Measurements from ENCODE around the gene ARHGAP19. TPM values are rescaled to one million over a fixed set of nuclear protein-coding genes. Genes with fewer than 3 reads are reported as not detected.

ARHGAP19 gene
- polyA plus RNA-seq, 1 of the 3 experiments (the other 2 are of a cell fraction): 3.8 TPM

- no peaks in the 10 kb centered on the region; the same call in 1 of the 2 replicates for H3K79me2 ChIP-seq (ENCODE audit: insufficient read depth)
- H3K4me3 ChIP-seq (ENCODE audit: low read depth in 2 of 2, low read length in 1 of 2): peak within 1 kb of the TSS; percentile 77 to 83
- H2AFZ ChIP-seq (ENCODE audit: low read depth): peak within 1 kb of the TSS; percentile 89; the same call in 1 of the 2 replicates
- H4K20me1 ChIP-seq (ENCODE audit: insufficient read depth): peaks cover 7% of the 10 kb centered on the region; the same call in 1 of the 2 replicates
- no peaks in the 10 kb centered on the region for H3K9me2 ChIP-seq
- no peaks in the 10 kb centered on the region for H3K27me3 ChIP-seq (ENCODE audit: insufficient read depth)
- peaks cover 0 to 21% of the 10 kb centered on the region in 2 experiments; a peak in 1 of 4 replicates for H3K4me1 ChIP-seq (ENCODE audit: control insufficient read depth in 1 of 2, insufficient read depth in 2 of 2, low read depth in 1 of 2, low read length in 1 of 2)
- H3F3A ChIP-seq (replicated peaks; ENCODE audit: insufficient read depth): peaks cover 19% of the 10 kb centered on the region
- no peaks in the 10 kb centered on the region for H3K9me3 ChIP-seq
- POLR2A ChIA-PET: interaction anchor here (0.8 to 1.2 kb wide), 2 partner anchors 15 to 56 kb away, joined by 3 read pairs; no protein-coding TSS in a partner anchor
- H3K9ac ChIP-seq: peak within 1 kb of the TSS; percentile 98
- CTCF ChIA-PET: interaction anchor here (0.8 to 4.2 kb wide), 4 partner anchors 15 to 56 kb away, joined by 3 to 31 read pairs (median 10); partner anchors contain the start of genes ARHGAP19 and FRAT1
- WGBS (ENCODE audit: low lambda C conversion rate): under 1% methylated on average over 64 of the region's 103 CpGs
- H3K27ac ChIP-seq (ENCODE audit: low read depth in 2 of 2, low read length in 1 of 2): peak within 1 kb of the TSS; percentile 76 to 97
- no peaks in the 10 kb centered on the region for H3K36me3 ChIP-seq (replicated peaks in 1 of 2; ENCODE audit: control insufficient read depth in 1 of 2, insufficient read depth in 2 of 2, low read length in 1 of 2)
- peak within 1 kb of the TSS; percentile 94 for H3K4me2 ChIP-seq
- DNase-seq: peak; percentile 99
- TF ChIP-seq GATA2 (CRISPR knock-in tag; IDR thresholded peaks at IDR 0.05): no peak
- no peak for TF ChIP-seq EZH2phosphoT487 (IDR thresholded peaks at IDR 0.05; ENCODE audit: borderline replicate concordance, low read depth)
- TF ChIP-seq NFIC (IDR thresholded peaks at IDR 0.05; ENCODE audit: borderline replicate concordance): no peak
- no peak for TF ChIP-seq RAD21 (IDR thresholded peaks at IDR 0.05; ENCODE audit: low read length)
- no peak for TF ChIP-seq SMC3 (IDR thresholded peaks at IDR 0.05; ENCODE audit: low read depth, low read length)
- TF ChIP-seq RXRA (IDR thresholded peaks at IDR 0.05; ENCODE audit: borderline replicate concordance, low read depth): no peak
- TF ChIP-seq NRF1 (IDR thresholded peaks at IDR 0.05; ENCODE audit: low read depth, low read length): peak; percentile 66
- TF ChIP-seq FOSL2 (IDR thresholded peaks at IDR 0.05; ENCODE audit: borderline replicate concordance, low read depth): no peak
- peak; percentile 89; the same call in 1 of the 2 replicates for TF ChIP-seq SIN3A (IDR thresholded peaks at IDR 0.05; ENCODE audit: borderline replicate concordance, low read depth, low read length)
- no peak for TF ChIP-seq IRF3 (IDR thresholded peaks at IDR 0.05; ENCODE audit: low read depth, low read length)
- TF ChIP-seq GABPA (IDR thresholded peaks at IDR 0.05; ENCODE audit: low read depth): peak; percentile 24; the same call in 1 of the 2 replicates
- TF ChIP-seq USF1 (IDR thresholded peaks at IDR 0.05; ENCODE audit: borderline replicate concordance, low read depth): peak; percentile 68; the same call in 1 of the 2 replicates
- no peak for TF ChIP-seq RFX5 (IDR thresholded peaks at IDR 0.05; ENCODE audit: low read length)
- TF ChIP-seq CTCF (IDR thresholded peaks at IDR 0.05): no peak
- no peak for TF ChIP-seq RCOR1 (IDR thresholded peaks at IDR 0.05; ENCODE audit: low read length)
- no peak for TF ChIP-seq FOXM1 (IDR thresholded peaks at IDR 0.05; ENCODE audit: low read depth)
- TF ChIP-seq ZBTB33 (IDR thresholded peaks at IDR 0.05; ENCODE audit: borderline replicate concordance, low read depth): no peak
- TF ChIP-seq YY1 (IDR thresholded peaks at IDR 0.05; ENCODE audit: low read depth): no peak
- TF ChIP-seq POLR2AphosphoS5 (IDR thresholded peaks at IDR 0.05; ENCODE audit: low read depth, low read length): peak; percentile 3; the same call in 1 of the 2 replicates
- no peak for TF ChIP-seq PBX3 (IDR thresholded peaks at IDR 0.05)
- TF ChIP-seq USF2 (IDR thresholded peaks at IDR 0.05; ENCODE audit: borderline replicate concordance, low read depth, low read length): peak; percentile 17; the same call in 1 of the 2 replicates
- peak; percentile 57; the same call in 1 of the 2 replicates for TF ChIP-seq JUND (IDR thresholded peaks at IDR 0.05)
- peak; percentile 96 for TF ChIP-seq MXI1 (IDR thresholded peaks at IDR 0.05; ENCODE audit: low read depth, low read length)
- TF ChIP-seq CHD2 (IDR thresholded peaks at IDR 0.05; ENCODE audit: low read length, partially characterized antibody): peak; percentile 78
- no peak for TF ChIP-seq MEF2A (IDR thresholded peaks at IDR 0.05; ENCODE audit: borderline replicate concordance, low read depth)
Measured at GRCh38 chr10:97334370-97335175, 42.1 kb upstream of the ARHGAP19 start, which contains the start of gene FRAT2. FRAT2 (minus strand) TSS chr10:97334729; CDS start chr10:97334572, 157 bp downstream.
